Stimulated activated CD8-positive, alpha-beta memory T cell treated with anti-CD3 and anti-CD28 coated beads, Interleukin-7, amount 100 ng/mL, for 24 hours (primary cell): ENCODE results near the gene MALL.
"Not testable (repeated sequence)": the region's sequence is repeated elsewhere in the genome, so short reads cannot be mapped to it uniquely, and the experiment has no call there.

Experiments used
- DNase-seq: peaks from one replicate; pipeline ENCODE4 v3.0.0-alpha.2; 2020; ENCODE audit warnings: low read depth

Gene MALL

DNA sequence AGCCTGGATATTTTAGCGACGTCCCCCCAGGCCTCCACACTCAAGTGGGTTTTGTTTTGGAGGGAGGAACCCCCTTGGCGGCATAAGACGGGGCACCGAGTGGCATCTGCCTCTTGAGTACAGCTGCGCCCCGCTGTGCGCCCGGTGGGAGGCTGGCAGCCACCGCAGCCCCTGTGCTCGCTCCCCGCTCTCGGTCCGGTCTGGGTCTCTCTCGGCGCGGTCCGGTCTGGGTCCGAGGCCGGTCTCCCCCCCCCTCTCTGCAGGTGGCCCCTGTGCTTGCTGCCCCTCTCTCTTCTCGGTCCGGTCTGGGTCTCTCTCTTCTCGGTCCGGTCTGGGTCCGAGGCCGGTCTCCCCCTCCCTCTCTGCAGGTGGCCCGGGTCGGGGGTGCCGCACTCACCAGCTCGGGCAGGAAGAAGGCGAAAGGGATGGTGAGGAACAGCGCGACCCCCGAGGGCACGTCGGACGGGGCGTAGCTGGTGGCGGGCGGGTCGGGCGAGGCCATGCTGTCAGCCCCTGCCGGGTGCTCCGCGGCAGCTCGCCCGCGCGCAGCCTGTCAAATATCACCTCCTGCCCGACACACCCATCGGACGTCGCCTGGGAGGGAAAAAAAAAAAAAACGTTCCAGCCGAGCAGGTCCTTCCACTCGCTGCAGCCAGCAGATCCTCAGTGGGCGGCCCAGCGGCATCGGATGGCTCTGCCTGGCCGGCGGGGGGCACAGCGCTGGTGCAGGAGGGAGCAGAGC lies at the start of gene MALL:
Gene MALL (minus strand): TSS at position 532 of the 742 bp plus-strand sequence. CDS start 30 bp downstream, at position 502.
- DNase-seq, result no peak

DNA sequence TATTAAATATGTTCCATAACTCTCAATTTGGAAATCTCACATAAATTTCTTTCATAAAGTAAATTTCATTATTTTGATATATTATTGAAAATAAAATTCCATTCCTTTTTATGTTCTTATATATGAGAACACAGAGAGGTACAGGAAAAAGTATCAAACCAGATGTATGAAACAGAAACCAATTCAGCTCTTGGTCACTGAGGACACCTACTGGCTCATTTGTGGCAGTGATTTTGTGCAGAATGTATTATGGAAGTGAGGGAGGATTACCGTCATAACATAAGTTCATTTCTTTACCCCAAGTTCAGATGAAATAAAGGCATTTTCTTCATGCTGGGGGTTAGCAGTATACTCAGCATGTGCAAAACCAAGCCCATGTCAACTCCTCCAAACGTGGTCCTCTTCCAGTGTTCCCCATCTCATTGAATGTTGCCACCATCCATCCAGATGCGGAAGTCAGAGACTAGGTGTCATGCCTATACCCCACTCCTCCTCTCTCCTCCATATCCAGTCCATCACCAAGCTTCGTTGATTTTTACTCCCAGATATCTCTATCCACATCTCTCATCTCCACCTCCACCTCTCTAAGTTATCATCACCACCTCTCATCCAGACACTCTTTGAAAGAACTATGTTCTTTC lies 41.7 kb upstream of the MALL start:
- no peak for DNase-seq

- DNase-seq, result not testable (repeated sequence)
These were observed 39.2 kb upstream of the MALL start for GRCh38 chr2:110154828-110155227.

DNA sequence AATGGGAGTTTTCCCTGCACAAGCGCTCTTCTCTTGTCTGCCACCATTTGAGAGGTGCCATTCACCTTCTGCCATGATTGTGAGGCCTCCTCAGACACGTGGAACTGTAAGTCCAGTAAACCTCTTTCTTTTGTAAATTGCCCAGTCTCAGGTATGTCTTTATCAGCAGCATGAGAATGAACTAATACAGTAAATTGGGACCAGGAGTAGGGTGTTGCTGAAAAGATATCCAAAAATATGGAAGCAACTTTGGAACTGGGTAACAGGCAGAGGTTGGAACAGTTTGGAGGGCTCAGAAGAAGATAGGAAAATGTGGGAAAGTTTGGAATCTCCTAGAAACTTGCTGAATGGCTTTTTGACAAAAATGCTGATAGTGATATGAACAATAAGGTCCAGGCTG lies 38.6 kb upstream of the MALL start:
- DNase-seq, result not testable (repeated sequence)

DNA sequence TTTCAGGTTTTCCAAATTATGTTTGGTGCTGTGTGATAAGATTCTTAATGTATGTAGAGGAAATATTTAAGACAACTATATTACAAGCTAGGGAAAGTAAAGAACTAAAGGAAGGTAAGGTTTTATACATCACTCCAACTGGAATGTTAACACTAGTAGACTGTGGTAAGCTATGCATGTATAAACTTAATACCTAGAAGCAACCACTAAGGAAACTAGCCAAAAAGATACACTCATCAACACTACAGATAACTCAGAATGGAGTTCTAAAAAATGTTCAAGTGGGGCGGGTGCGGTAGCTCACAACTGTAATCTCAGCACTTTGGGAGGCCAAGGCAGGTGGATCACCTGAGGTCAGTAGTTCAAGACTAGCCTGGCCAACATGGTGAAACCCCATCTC lies 37.8 kb upstream of the MALL start:
- no peak for DNase-seq

- no peak for DNase-seq
These were observed 37.3 kb upstream of the MALL start for GRCh38 chr2:110152943-110153342.

GRCh38 chr2:110149330-110150220 lies 34.0 kb upstream of the MALL start:
- no peak for DNase-seq

DNA sequence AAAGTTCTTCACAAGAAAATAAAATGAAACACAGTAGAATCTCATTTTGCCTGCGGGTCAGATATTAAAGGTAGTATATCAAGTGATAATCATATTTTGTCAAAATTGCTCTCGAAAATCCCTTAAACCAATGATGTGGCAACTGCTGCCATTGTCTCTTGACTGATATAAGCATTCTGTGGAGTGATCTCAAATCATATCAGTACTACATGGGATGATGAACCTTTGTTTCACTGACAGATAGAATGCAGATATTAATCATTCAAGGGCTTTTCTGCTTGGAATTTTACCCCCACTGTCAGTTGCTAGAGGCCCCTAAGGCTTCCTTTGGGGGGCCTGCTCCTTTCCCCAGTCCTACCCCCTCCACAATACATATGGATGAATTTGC lies 31.3 kb upstream of the MALL start:
- no peak for DNase-seq

DNA sequence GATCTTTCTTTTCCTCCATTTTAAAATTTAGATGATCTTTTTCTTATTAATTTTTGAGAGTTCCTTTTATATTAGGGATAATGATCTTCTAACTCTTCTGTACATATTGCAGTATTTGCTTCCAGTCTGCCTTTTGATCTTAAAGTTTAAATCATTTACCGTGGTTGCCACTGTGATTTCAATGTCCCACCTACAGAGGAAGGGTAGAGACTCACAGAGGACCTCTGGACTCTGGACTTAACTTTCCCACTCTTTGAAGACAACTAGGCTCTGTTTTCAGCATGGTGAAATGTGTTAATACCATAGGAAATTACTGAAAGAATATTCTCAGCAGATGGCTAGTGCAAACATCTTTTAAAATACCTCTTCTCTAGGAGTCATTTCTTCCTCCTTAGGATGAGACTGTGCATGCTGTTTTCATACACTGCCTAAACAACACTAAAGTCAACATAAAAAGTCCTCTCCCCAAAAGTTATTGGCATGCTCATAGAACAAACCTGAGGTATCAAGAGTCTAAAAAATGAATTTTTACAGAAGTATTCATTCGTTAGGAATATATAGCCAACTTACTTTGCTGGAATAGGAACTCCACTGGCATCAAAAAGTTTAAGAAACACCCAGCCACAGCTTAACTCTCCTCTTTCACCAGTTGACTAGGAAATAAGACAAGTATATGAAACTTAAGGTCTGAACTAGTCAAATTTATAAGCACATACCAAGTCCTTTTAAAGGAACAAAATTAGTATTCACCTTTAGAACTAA lies 30.7 kb upstream of the MALL start:
- no peak for DNase-seq

DNA sequence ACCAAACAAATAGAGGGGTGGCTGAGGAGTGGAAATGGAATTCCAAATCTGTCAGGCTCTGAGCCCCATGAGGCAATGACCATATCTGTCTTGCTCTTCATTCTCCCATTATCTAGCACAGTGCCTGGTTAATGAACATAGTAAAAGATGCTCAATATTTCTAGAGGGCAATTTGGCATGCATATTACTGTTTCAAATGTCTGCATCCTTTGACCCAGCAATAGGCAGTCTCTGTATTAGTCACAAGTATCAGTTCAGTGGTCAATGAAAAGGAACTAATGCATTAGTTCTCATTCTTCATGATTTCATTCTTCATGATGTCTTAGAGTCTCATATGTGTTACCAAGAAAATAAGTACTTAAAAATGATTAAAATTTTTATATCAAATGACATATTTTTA lies 28.4 kb upstream of the MALL start:
- DNase-seq, result no peak

DNA sequence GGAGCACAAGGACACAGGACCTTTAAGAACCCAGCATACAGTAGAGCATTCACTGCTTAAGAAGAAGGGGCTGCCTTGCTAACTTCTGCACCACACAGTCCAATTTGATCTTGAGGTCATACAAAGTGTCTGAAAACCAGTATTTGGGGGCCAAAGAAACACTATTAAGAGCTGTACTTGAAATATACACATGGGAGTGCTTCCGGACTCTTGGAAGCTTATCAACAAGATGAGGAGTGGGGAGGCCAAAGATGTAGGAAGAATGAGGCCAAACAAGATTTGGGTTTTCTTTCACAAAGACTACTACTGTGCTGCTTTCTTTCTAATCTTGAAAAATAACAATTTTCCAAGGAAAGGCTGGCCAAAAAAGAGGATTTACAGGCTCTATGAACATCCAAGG lies 24.8 kb upstream of the MALL start:
- no peak for DNase-seq

GRCh38 chr2:110134025-110134424 lies 18.4 kb upstream of the MALL start:
- no peak for DNase-seq

DNA sequence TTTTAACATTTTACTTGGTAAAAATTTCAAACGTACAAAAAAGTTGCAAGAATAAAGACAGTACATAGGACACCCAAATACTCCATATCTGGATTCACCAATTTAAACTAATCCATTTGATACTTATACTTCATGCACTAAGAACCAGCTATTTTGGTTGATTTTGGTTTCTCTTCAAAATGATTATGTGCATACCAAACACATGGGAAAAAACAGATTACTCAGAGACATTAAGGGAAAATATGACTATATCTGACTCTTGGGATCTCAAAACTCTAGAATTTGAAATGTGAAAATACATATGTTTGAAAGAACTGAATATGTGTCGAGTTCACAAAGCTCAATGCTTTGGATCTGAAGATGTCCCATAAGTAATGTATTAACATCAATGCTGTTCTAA lies 15.5 kb upstream of the MALL start:
- DNase-seq, result no peak

GRCh38 chr2:110130757-110131156 lies 15.1 kb upstream of the MALL start:
- no peak for DNase-seq

GRCh38 chr2:110126906-110127305 lies 11.3 kb upstream of the MALL start:
- DNase-seq, result no peak

- no peak for DNase-seq
These were observed 10.6 kb upstream of the MALL start for GRCh38 chr2:110126086-110126773.

DNA sequence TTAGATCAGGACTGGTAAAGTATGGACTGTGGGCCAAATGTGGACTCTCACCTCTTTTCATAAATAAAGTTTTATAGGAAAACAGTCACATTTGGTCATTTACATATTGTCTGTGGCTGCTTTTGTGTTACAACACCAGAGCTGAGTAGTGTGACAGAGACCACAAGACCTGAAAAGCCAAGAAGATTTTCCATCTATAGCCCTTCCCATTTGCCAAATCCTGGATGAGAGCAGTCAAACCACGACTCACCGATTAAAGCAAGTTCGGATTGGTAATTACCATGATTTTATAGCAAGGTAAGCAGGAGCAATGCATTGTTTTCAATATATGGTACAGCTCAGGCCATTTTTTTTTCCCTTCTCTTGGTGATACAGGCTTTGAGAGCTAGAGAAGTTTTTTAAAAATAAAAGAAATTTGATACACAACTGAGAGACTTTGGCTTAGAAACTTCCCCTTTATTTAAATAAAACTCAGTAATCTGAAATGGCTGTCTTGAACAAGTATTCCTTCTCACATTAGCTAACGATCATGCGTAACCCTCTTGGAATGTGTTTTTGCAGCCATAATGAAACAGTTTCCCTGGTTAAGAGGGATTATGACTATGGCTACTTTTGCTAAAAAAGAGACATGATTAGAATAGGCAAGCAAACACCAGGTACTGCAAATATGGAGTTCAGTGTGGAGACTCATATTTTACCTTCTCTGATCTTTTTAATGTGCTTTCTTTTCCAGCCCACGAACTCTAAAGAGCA lies 9.5 kb upstream of the MALL start:
- DNase-seq, result no peak

DNA sequence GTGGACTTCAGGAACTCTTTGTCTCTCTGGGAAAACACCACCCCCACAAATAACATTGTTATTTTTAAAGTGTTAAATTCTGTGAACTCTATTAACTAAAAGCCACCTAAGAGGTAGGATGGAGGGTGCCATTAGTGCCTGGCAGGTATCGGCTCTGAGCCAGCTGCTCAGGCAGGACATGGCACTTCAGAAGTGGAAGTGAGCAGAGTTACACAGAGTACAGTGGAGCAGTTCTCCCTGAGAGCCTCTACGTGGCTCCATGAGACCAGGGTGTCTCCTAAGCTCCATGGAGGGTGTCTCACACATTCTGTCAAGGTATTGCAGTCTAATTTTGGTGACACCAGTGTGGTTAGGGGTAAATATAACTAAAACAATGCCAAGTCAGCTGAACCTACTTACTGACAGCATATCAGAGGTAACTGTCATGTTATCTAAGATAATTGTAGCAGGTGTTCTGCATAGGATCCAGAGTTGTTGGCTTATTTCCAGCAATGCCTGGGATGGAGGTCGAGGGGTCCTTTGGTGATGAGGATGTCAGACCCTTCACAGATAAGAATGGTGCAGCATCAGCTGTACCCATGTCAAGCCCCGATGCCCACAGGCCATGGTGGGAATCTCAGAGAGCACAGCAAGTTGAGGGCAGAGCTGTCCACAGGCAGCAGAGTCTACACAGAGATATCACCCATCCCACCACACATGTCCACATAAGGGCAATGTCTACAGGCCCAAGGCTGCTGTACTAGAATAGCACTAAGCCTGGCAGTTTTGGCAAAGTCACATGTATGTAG lies 8.6 kb upstream of the MALL start:
- no peak for DNase-seq

- DNase-seq, result no peak
These were observed 6.0 kb upstream of the MALL start for GRCh38 chr2:110121592-110121991.

DNA sequence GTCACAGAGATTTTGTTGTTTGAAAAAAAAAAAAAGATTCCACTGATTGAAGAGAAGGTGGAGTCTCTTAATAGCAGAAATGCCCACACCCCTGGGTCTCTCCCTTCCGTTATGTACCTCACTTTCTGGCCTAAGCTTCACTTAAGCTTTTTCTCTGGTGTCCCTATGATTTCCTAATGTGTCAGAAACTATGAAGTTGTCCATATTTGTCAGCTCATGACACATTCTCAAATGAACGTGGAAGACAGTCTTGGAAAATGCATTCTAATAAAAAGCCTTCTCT lies 5.4 kb upstream of the MALL start:
- no peak for DNase-seq
